HEK293 (cell line): ENCODE results near the gene PGBD5.
A peak's percentile ranks its signal among the peaks of the same experiment; 100 is the strongest.

Experiments used
- CTCF ChIA-PET: fragments of 350-600 bp; formaldehyde crosslinking; extraction: SDS; loops from one replicate; lab custom pipeline; 2021; ENCODE audit warnings: antibody characterized with exemption; lab: Yijun Ruan, JAX
- POLR2A ChIA-PET: fragments of 300-600 bp; formaldehyde crosslinking; extraction: SDS; loops from one replicate; lab custom pipeline; 2020; ENCODE audit warnings: antibody characterized with exemption, inconsistent platforms; lab: Yijun Ruan, JAX
- H3K27ac ChIP-seq: fragments of 200-500 bp; sonication (Bioruptor generic); 2 replicates; pipeline ENCODE4 v1.5.1; 2014; ENCODE audit warnings: low read depth, low read length, control low read depth, inconsistent platforms; ENCODE audit errors: extremely low read depth
- H3K36me3 ChIP-seq, 2 experiments: fragments of 200-500 bp in 1 of 2; sonication (Bioruptor generic) in 1 of 2; 1 replicate in 1 of 2; 2 replicates in 1 of 2; pipeline ENCODE4 v1.5.1; 2014 to 2017; ENCODE audit warnings: inconsistent platforms in 2 of 2, low read length in 2 of 2; ENCODE audit not compliant: control insufficient read depth in 2 of 2, insufficient read depth in 1 of 2
- H3K4me1 ChIP-seq: fragments of 200-500 bp; sonication (Bioruptor generic); 2 replicates; pipeline ENCODE4 v1.5.1; 2014; ENCODE audit warnings: mild to moderate bottlenecking, low read length, inconsistent platforms; ENCODE audit not compliant: control insufficient read depth, insufficient read depth
- H3K4me3 ChIP-seq: 2 replicates; pipeline ENCODE4 v1.5.1; 2011; ENCODE audit warnings: low read depth, mild to moderate bottlenecking, control low read depth, low read length, moderate library complexity
- H3K9me3 ChIP-seq: fragments of 200-500 bp; sonication (Bioruptor generic); 2 replicates; pipeline ENCODE4 v1.5.1; 2014; ENCODE audit warnings: low read depth, low read length, inconsistent platforms; ENCODE audit not compliant: control insufficient read depth, insufficient read depth
- KLF10 ChIP-seq: fragments of 450-650 bp; IDR thresholded peaks from 2 replicates; pipeline ENCODE4 v1.5.1; 2018; ENCODE audit warnings: missing biosample characterization, mild to moderate bottlenecking, missing genetic modification characterization
- KLF17 ChIP-seq: fragments of 450-650 bp; formaldehyde crosslinking; IDR thresholded peaks from 2 replicates; pipeline ENCODE4 v1.5.1; 2016; ENCODE audit warnings: missing biosample characterization, missing genetic modification characterization
- SCRT2 ChIP-seq: fragments of 450-650 bp; formaldehyde crosslinking; IDR thresholded peaks from 2 replicates; pipeline ENCODE4 v1.5.1; 2016; ENCODE audit warnings: missing biosample characterization, missing genetic modification characterization
- SP2 ChIP-seq: fragments of 450-650 bp; formaldehyde crosslinking; IDR thresholded peaks from 2 replicates; pipeline ENCODE4 v1.5.1; 2016; ENCODE audit warnings: missing biosample characterization, missing genetic modification characterization
- ZBTB1 ChIP-seq: fragments of 450-650 bp; formaldehyde crosslinking; IDR thresholded peaks from 2 replicates; pipeline ENCODE4 v1.5.1; 2016; ENCODE audit warnings: missing biosample characterization, missing genetic modification characterization
- ZBTB21 ChIP-seq: fragments of 450-650 bp; formaldehyde crosslinking; IDR thresholded peaks from 2 replicates; pipeline ENCODE4 v1.5.1; 2017; ENCODE audit warnings: missing biosample characterization, missing genetic modification characterization
- ZNF148 ChIP-seq: fragments of 450-650 bp; formaldehyde crosslinking; IDR thresholded peaks from 2 replicates; pipeline ENCODE4 v1.5.0; 2017; ENCODE audit warnings: missing biosample characterization, missing genetic modification characterization, borderline replicate concordance
- ZNF184 ChIP-seq: fragments of 450-650 bp; IDR thresholded peaks from 2 replicates; pipeline ENCODE4 v1.5.1; 2018; ENCODE audit warnings: missing biosample characterization, mild to moderate bottlenecking, missing genetic modification characterization
- ZNF214 ChIP-seq: fragments of 450-650 bp; formaldehyde crosslinking; IDR thresholded peaks from 2 replicates; pipeline ENCODE4 v1.5.1; 2017; ENCODE audit warnings: missing biosample characterization, mild to moderate bottlenecking, missing genetic modification characterization, borderline replicate concordance
- ZNF580 ChIP-seq: fragments of 450-650 bp; formaldehyde crosslinking; IDR thresholded peaks from 2 replicates; pipeline ENCODE4 v1.5.1; 2016; ENCODE audit warnings: missing biosample characterization, missing genetic modification characterization
- ZNF585B ChIP-seq: fragments of 450-650 bp; formaldehyde crosslinking; IDR thresholded peaks from 2 replicates; pipeline ENCODE4 v1.5.1; 2016; ENCODE audit warnings: missing biosample characterization, missing genetic modification characterization
- ZNF610 ChIP-seq: fragments of 450-650 bp; formaldehyde crosslinking; IDR thresholded peaks from 2 replicates; pipeline ENCODE4 v1.5.1; 2016; ENCODE audit warnings: missing biosample characterization, missing genetic modification characterization, borderline replicate concordance
- ZNF658 ChIP-seq: fragments of 450-650 bp; formaldehyde crosslinking; IDR thresholded peaks from 2 replicates; pipeline ENCODE4; 2016; ENCODE audit warnings: missing biosample characterization, missing genetic modification characterization
- ZNF777 ChIP-seq: fragments of 450-650 bp; formaldehyde crosslinking; IDR thresholded peaks from 2 replicates; pipeline ENCODE4 v1.5.1; 2017; ENCODE audit warnings: missing biosample characterization, missing genetic modification characterization, borderline replicate concordance
- ZNF843 ChIP-seq: fragments of 450-650 bp; formaldehyde crosslinking; IDR thresholded peaks from 2 replicates; pipeline ENCODE4 v1.5.1; 2016; ENCODE audit warnings: missing biosample characterization, missing genetic modification characterization
- ZSCAN30 ChIP-seq: fragments of 450-650 bp; IDR thresholded peaks from 2 replicates; pipeline ENCODE4 v1.5.1; 2018; ENCODE audit warnings: missing biosample characterization, mild to moderate bottlenecking, missing genetic modification characterization, moderate library complexity
- TF ChIP-seq, protein P1 (sequence below): fragments of 450-650 bp; formaldehyde crosslinking; IDR thresholded peaks from 2 replicates; pipeline ENCODE4 v1.5.1; 2017; ENCODE audit warnings: missing biosample characterization, mild to moderate bottlenecking, missing genetic modification characterization, moderate library complexity

Gene PGBD5

GRCh38 chr1:230355128-230355527 lies 71.0 kb downstream of the PGBD5 start:
- peaks cover 0 to 2% of the 10 kb centered on the region in 2 experiments; a peak in 1 of 3 replicates for H3K36me3 ChIP-seq
- TF ChIP-seq ZNF184 (tag by site-specific recombination) (no peak), ZNF610 (tag by site-specific recombination) (no peak), ZNF843 (no peak), ZNF580 (tag by site-specific recombination) (no peak), KLF17 (no peak)
- TF ChIP-seq, all 188 proteins: peak for 0
- ChIA-PET CTCF (no interaction called here), POLR2A (no interaction called here)
- Histone ChIP-seq H3K27ac (no peak overlapping the region), H3K4me3 (no peak overlapping the region), H3K9me3 (no peaks in the 10 kb centered on the region), H3K4me1 (no peaks in the 10 kb centered on the region)

GRCh38 chr1:230354005-230354404 lies 72.1 kb downstream of the PGBD5 start:
- Histone ChIP-seq H3K27ac (no peak overlapping the region), H3K4me3 (no peak overlapping the region), H3K4me1 (no peaks in the 10 kb centered on the region), H3K9me3 (no peaks in the 10 kb centered on the region), H3K36me3 (peaks cover 0 to 7% of the 10 kb centered on the region in 2 experiments; a peak in 1 of 3 replicates)
- ChIA-PET CTCF (interaction anchor here (0.7 to 1.3 kb wide), 2 partner anchors 288 to 567 kb away, joined by 3 read pairs; no protein-coding TSS in a partner anchor), POLR2A (no interaction called here)
- TF ChIP-seq ZNF585B (tag by site-specific recombination): no peak
- no peak for TF ChIP-seq ZNF148
- TF ChIP-seq KLF10 (tag by site-specific recombination): no peak
- TF ChIP-seq ZBTB21 (tag by site-specific recombination): no peak
- TF ChIP-seq SCRT2 (tag by site-specific recombination): peak; percentile 44; the same call in 1 of the 2 replicates
- TF ChIP-seq, protein P1, sequence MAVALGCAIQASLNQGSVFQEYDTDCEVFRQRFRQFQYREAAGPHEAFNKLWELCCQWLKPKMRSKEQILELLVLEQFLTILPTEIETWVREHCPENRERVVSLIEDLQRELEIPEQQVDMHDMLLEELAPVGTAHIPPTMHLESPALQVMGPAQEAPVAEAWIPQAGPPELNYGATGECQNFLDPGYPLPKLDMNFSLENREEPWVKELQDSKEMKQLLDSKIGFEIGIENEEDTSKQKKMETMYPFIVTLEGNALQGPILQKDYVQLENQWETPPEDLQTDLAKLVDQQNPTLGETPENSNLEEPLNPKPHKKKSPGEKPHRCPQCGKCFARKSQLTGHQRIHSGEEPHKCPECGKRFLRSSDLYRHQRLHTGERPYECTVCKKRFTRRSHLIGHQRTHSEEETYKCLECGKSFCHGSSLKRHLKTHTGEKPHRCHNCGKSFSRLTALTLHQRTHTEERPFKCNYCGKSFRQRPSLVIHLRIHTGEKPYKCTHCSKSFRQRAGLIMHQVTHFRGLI (tag by site-specific recombination): no peak

DNA sequence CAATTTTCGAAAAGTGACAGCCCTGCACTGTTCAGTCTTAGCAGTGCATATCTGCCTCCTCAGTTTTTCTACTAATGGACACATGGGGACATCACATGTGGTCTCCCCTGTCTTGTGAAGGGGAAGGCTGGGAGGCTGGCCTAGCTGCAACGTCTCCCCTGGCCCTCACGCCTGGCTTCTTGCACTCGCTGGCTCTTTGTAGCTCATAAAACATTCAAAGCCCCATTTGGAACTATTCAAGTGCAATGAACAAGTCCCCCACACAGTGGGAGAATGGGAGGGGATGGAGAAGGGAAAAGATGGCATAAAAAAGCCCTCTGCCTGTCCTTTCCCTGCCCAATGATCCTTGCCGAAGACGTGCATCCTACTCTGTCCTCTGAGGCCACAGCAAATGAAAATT lies 73.6 kb downstream of the PGBD5 start:
- Histone ChIP-seq H3K4me1 (no peaks in the 10 kb centered on the region), H3K4me3 (no peak overlapping the region), H3K9me3 (no peaks in the 10 kb centered on the region), H3K27ac (no peak overlapping the region)
- POLR2A ChIA-PET: no interaction called here
- CTCF ChIA-PET: no interaction called here
- TF ChIP-seq ZNF777 (tag by site-specific recombination) (no peak), ZNF214 (no peak), ZSCAN30 (no peak), SP2 (tag by site-specific recombination) (no peak), ZNF658 (tag by site-specific recombination) (no peak), ZBTB1 (tag by site-specific recombination) (no peak)
- TF ChIP-seq, all 188 proteins: peak for 0
- peaks cover 0 to 7% of the 10 kb centered on the region in 2 experiments; a peak in 1 of 3 replicates for H3K36me3 ChIP-seq
